Right kidney (tissue), 1 donor: Measurements from ENCODE around the gene PLA2G12A.
"Not testable (repeated sequence)": the region's sequence is repeated elsewhere in the genome, so short reads cannot be mapped to it uniquely, and the experiment has no call there.

ENCODE experiments used
- DNase-seq: peaks from one replicate; pipeline ENCODE4 v3.0.0-alpha.2; 2016

Gene PLA2G12A

GRCh38 chr4:109683621-109684253 lies 46.1 kb downstream of the PLA2G12A start:
- DNase-seq: no peak

DNA sequence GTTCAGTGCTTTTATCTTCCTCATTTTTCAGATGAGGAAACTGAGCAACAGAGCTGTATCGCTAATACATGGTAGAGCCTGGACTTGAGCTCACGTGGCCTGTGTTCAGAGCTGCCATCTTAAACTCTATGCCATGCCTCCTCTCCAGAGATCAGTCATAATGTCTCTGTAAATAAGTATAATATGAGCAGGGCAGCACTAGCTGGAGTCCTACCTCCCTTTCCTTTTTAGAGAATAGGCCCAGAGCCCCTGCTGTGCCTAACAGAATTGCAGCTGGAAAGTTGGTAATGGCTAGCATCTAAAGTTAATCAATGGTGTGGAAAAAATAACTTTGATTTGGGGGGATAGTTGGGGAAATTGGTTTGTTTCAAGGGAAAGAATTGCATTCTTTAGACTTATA lies 47.0 kb downstream of the PLA2G12A start:
- no peak for DNase-seq

DNA sequence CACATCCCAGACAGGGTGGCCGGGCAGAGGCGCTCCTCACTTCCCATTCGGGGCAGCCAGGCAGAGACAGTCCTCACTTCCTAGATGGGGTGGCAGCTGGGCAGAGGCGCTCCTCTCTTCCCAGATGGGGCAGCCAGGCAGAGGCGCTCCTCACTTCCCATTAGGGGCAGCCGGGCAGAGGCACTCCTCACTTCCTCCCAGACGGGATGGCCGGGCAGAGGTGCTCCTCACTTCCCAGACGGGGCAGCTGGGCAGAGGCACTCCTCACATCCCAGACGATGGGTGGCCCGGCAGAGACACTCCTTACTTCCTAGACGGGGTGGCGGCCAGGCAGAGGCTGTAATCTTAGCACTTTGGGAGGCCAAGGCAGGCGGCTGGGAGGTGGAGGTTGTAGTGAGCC lies 50.9 kb downstream of the PLA2G12A start:
- not testable (repeated sequence) for DNase-seq

GRCh38 chr4:109678472-109678871 lies 51.4 kb downstream of the PLA2G12A start:
- not testable (repeated sequence) for DNase-seq

- DNase-seq: no peak
Observed at GRCh38 chr4:109676886-109677285, 53.0 kb downstream of the PLA2G12A start.

DNA sequence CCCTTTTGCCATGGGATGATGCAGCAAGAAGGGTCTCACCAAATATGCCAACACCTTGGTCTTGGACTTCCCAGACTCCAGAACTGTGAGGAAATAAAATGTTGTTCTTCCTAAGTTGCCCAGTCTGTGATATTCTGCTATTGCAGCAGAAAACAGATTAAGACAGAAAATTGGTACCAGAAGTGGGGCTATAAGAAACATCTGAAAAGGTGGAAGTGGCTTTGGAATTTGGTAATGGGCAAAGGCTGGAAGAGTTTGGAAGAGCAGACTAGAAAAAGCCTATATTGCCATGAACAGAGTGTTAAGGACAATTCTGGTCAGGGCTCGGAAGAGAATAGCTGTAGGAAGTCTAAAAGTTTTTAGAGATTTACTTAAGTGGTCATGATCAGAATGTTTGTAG lies 54.0 kb downstream of the PLA2G12A start:
- no peak for DNase-seq

- DNase-seq: no peak
Observed at GRCh38 chr4:109675181-109675580, 54.7 kb downstream of the PLA2G12A start.

GRCh38 chr4:109673303-109673702 lies 56.6 kb downstream of the PLA2G12A start:
- DNase-seq: no peak

- DNase-seq: no peak
Observed at GRCh38 chr4:109672169-109672930, 57.5 kb downstream of the PLA2G12A start.

DNA sequence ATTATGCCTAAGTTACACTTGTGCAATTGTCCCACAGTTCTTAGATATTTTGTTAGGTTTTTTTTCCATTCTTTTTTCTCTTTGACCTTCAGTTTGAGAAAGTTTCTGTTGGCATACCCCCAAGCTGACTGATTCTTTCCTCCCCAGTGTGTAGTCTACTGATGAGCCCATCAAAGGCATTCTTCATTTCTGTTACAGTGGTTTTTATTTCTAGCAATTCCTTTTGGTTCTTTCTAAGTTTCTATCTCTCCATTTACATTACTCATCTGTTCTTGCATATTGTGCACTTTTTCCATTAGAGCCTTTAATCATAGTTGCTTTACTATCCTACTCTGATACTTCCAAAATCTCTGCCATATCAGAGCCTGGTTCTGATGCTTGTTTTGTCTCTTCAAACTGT lies 58.5 kb downstream of the PLA2G12A start:
- no peak for DNase-seq

GRCh38 chr4:109665783-109666485 lies 63.9 kb downstream of the PLA2G12A start:
- DNase-seq: no peak

DNA sequence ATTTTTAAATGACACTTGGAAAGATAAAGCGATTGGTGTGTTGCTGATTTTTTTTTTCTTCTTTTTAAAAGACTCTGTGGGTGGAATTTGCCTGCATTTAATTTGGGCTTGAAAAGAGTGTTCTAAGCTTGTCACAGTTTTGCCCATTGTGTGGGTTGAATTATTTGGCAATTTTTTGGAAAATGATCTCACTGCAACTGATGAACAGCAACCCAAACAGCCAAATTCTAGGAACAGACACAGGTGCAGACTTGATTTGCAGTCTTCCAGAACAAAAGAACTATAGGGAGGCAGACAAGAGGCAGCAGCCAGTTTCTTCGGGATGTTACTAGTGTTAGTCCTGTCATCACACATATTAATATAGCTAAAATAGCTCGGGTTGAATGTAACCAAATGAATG lies 67.1 kb downstream of the PLA2G12A start:
- DNase-seq: no peak

- DNase-seq: no peak
Observed at GRCh38 chr4:109662116-109662515, 67.8 kb downstream of the PLA2G12A start.
